ENCODE measurements around the gene ZNF322.
A peak's percentile ranks its signal among the peaks of the same experiment; 100 is the strongest.

ZNF322 gene

GRCh38 chr6:26599591-26599990, 60.0 kb downstream of the ZNF322 start:
- Histone ChIP-seq H3K9ac (no peak overlapping the region), H3K27me3 (ENCODE audit: insufficient read depth, low read depth) (no peaks in the 10 kb centered on the region), H3K79me2 (ENCODE audit: insufficient read depth, low read depth) (peaks cover 16% of the 10 kb centered on the region), H3K27ac (no peak overlapping the region), H3K36me3 (ENCODE audit: insufficient read depth) (no peaks in the 10 kb centered on the region), H4K20me1 (ENCODE audit: insufficient read depth) (no peaks in the 10 kb centered on the region), H2AFZ (ENCODE audit: low read depth) (no peak overlapping the region), H3K4me1 (ENCODE audit: low read depth, poor library complexity, severe bottlenecking) (peaks cover 28% of the 10 kb centered on the region), H3K4me3 (IDR thresholded peaks at IDR 0.05; ENCODE audit: insufficient read depth, low read depth, low read length) (no peak overlapping the region), H3K4me2 (no peak overlapping the region)
- no peak for TF ChIP-seq CTCF (conservative IDR thresholded peaks at IDR 0.05; ENCODE audit: low read depth, low read length)

GRCh38 chr6:26599134-26599533, 60.4 kb downstream of the ZNF322 start:
- Histone ChIP-seq H3K4me3 (IDR thresholded peaks at IDR 0.05; ENCODE audit: insufficient read depth, low read depth, low read length) (no peak overlapping the region), H2AFZ (ENCODE audit: low read depth) (no peak overlapping the region), H3K36me3 (ENCODE audit: insufficient read depth) (no peaks in the 10 kb centered on the region), H3K4me1 (ENCODE audit: low read depth, poor library complexity, severe bottlenecking) (peaks cover 28% of the 10 kb centered on the region), H3K27me3 (ENCODE audit: insufficient read depth, low read depth) (no peaks in the 10 kb centered on the region), H3K27ac (no peak overlapping the region), H4K20me1 (ENCODE audit: insufficient read depth) (no peaks in the 10 kb centered on the region), H3K9ac (no peak overlapping the region), H3K4me2 (no peak overlapping the region), H3K79me2 (ENCODE audit: insufficient read depth, low read depth) (peaks cover 16% of the 10 kb centered on the region)
- TF ChIP-seq CTCF (conservative IDR thresholded peaks at IDR 0.05; ENCODE audit: low read depth, low read length): no peak

- Histone ChIP-seq H3K4me3 (IDR thresholded peaks at IDR 0.05; ENCODE audit: insufficient read depth, low read depth, low read length) (no peak overlapping the region), H3K79me2 (ENCODE audit: insufficient read depth, low read depth) (peaks cover 16% of the 10 kb centered on the region), H2AFZ (ENCODE audit: low read depth) (no peak overlapping the region), H3K4me1 (ENCODE audit: low read depth, poor library complexity, severe bottlenecking) (peaks cover 28% of the 10 kb centered on the region), H3K27me3 (ENCODE audit: insufficient read depth, low read depth) (no peaks in the 10 kb centered on the region), H4K20me1 (ENCODE audit: insufficient read depth) (no peaks in the 10 kb centered on the region), H3K4me2 (peak overlapping the region; percentile 59; the same call in 1 of the 2 replicates), H3K36me3 (ENCODE audit: insufficient read depth) (no peaks in the 10 kb centered on the region), H3K27ac (no peak overlapping the region), H3K9ac (no peak overlapping the region)
- TF ChIP-seq CTCF (conservative IDR thresholded peaks at IDR 0.05; ENCODE audit: low read depth, low read length): no peak
Measured at GRCh38 chr6:26598267-26598666, 61.3 kb downstream of the ZNF322 start.

GRCh38 chr6:26597821-26598220, 61.7 kb downstream of the ZNF322 start:
- Histone ChIP-seq H4K20me1 (ENCODE audit: insufficient read depth) (no peaks in the 10 kb centered on the region), H3K27me3 (ENCODE audit: insufficient read depth, low read depth) (no peaks in the 10 kb centered on the region), H3K27ac (no peak overlapping the region), H3K9ac (no peak overlapping the region), H2AFZ (ENCODE audit: low read depth) (no peak overlapping the region), H3K79me2 (ENCODE audit: insufficient read depth, low read depth) (peaks cover 16% of the 10 kb centered on the region), H3K4me3 (IDR thresholded peaks at IDR 0.05; ENCODE audit: insufficient read depth, low read depth, low read length) (no peak overlapping the region), H3K4me1 (ENCODE audit: low read depth, poor library complexity, severe bottlenecking) (peaks cover 28% of the 10 kb centered on the region), H3K36me3 (ENCODE audit: insufficient read depth) (no peaks in the 10 kb centered on the region), H3K4me2 (peak overlapping the region; percentile 59)
- no peak for TF ChIP-seq CTCF (conservative IDR thresholded peaks at IDR 0.05; ENCODE audit: low read depth, low read length)
